Superior temporal gyrus (tissue), 1 donor: Measurements from ENCODE around the gene XYLT1.

Source experiments
- DNase-seq: peaks from one replicate; pipeline ENCODE4 v3.0.0-alpha.2; 2016; ENCODE audit errors: extremely low spot score

Gene XYLT1

DNA sequence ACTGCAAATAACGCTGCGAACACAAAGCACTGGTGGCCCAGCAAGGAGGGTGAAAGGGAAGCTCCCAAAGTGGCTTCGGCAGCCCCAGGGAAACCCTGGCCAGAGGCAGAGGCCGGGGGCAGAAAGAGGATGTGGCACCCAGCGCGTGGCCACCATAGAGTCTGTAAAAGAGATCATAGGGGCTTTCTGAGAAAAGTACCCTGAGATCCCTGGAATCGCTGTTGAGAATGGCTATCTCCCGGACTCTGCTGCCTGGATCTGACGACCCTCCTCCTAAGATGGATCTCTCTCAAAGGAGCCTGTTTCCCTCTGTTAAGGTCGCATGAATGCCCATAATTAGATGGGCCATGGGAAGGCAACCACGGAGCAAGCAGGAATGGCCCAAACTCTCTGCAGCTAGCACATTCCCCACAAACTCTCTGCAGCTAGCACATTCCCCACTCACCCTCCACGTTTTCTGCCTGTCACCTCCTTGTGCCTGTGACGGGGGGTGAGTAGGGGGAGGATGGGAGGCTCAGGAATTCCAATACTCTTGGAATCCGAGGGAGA lies 364.4 kb downstream of the XYLT1 start:
- DNase-seq: no peak

DNA sequence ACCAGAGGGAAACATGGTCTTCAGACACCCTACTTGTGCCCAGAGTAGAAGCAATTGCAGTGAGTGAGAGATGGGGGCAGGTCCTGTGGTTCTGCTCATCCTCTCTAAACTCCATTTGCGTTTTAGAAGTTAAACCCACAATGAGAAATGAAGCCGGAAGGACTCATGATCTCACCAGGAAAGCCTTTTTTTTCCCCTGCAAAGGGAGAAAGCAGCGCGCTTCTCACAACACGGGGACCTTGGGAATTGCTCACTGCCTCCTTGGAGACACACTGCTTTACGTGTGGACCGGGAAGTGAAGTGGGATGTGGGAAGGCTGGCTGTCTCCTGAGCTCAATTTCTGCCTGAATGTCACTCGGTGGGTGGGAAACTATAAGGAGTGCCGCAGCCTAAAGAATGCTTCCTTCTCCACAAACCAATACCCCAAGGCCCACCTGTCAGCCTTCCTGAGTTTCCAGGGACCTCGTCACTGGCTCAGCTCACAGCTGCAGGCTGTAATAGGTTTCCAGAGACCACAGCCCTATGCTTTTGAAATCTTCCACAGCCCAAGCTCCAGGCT lies 365.4 kb downstream of the XYLT1 start:
- peak; percentile 14 for DNase-seq

DNA sequence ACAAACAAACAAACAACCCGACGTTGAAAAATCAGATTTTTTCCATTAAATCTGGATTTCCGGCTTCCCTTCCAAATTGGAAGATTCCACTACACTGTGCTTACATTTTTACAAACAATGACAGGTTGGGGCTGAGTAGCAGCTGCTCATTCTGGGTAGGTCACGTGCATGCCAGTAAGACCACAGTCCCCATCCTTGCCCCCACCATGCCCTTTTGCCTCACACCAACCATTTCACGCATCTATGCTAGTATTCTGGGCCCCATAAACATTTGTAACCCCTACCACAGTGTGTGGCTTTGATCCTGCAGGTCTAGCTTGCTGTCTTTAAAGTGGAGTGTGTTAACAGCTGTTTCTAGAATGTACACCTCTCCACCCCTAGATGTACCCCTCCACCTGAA lies 366.1 kb downstream of the XYLT1 start:
- DNase-seq: no peak

DNA sequence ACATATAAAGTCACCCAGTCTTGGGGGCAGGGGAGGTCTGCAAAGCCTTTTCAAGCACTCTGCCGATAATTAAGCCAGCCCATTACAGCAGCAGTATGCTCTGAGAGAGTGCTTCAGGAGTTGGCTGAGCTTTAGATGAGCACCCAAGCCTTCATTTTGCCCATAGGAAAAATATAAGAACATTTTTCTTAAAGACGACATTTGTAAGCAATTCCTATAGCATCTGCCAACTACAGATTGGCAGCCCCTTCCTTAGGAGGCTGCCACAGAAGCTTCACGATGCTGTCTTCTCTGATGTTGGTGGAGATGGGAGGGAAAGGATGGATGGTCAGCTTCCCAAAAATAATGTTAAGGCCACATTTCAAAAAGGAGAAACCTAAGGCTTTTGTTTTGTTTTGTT lies 367.5 kb downstream of the XYLT1 start:
- no peak for DNase-seq

DNA sequence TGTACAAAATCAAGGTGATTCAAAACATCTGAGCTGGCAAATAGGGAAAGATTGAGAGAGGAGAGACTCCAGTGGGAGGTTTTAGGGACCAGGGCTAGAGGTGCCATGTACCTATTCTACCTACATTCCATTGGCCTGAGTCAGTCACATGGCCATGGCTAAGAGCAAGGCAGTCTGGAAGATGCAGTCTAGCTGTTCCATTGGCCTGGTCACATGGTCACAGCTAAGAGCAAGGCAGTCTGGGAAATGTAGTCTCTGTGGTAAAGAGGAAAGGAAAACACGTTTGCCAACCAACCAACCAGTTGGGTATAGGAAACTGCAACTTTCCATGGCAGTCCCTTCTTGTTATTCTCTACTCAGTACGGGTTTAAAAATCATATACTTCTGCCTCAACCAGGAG lies 369.1 kb downstream of the XYLT1 start:
- no peak for DNase-seq

DNA sequence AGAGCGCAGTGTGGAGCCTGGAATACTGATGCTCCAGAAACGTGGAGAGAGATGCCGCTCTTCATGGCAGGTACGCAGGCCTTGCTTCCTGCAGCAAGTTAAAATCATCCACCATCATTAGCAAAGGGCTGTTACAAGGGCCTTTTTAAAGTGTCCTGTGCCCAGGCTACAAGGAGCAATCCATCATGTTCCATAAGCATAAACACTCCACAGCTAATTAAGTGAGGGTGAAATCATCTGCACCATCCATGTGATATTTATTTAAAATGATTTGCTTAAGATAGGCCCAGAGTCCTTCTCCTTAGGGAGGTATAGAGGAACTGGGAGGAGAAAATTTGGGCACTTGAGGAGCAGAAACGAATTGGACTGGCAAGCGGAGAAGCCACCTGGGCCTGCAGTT lies 372.1 kb downstream of the XYLT1 start:
- no peak for DNase-seq

DNA sequence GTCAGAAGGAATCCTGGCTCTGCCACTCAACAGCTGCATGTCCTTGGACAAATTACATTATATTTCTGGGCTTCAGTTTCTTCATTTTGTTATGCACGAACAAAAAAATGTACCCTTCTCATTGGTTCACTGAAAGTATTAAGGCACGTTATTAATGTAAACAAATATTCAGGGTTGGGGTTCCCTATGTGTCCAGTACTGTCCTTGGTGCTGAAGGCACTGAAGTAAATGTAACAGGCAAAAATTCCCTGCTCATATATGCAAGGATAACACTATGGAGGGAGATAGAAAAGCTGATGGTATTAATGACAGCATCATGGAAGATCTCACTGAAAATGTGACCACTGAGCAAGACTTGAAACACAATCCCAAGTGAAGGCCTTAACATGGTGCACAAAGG lies 386.6 kb downstream of the XYLT1 start:
- DNase-seq: no peak

DNA sequence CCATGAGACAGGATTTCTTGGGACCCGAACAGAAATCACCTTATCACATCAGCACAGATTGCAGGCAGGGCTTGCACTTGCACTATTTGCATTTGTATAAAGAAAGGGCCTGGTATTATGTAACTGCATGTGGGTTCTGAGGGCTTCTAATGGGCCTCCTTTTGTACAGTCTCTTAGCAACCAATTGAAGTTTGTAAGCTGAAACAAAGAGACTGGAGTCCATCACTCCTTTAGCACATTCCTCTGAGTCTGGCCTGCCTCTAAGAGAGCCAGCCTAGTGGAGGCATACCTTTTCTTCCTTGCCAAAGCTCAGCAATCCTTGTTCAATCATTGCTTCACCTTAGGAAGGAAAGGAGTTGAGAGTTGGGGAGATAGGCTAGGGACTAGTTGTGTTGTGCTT lies 387.1 kb downstream of the XYLT1 start:
- no peak for DNase-seq

DNA sequence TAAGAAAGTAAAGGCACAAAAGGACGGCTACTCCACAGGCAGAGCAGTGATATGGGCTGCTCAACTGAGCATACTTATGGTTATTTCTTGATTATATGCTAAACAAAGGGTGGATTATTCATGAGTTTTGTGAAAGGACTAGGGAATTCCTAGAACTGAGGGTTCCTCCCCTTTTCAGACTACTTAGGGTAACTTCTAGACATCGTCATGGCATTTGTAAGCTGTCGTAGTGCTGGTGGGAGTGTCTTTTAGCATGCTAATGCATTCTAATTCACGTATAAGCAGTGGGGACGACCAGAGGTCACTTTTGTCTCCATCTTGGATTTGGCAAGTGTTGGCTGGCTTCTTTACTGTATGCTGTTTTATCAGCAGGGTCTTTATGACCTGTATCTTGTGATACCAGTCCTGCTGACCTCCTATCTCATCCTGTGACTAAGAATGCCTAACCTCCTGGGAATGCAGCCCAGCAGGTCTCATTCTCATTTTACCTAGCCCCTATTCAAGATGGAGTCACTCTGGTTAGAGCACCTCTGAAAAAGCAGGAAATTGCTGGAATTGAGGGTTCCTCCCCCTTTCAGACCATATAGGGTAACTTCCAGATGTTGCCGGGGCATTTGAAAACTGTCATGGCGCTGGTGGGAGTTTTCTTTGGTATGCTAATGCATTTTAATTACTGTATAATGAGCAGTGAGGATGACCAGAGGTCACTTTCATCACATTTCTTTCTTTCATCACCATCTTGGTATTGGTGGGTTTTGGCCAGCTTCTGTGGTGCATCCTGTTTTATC lies 388.5 kb downstream of the XYLT1 start:
- no peak for DNase-seq

DNA sequence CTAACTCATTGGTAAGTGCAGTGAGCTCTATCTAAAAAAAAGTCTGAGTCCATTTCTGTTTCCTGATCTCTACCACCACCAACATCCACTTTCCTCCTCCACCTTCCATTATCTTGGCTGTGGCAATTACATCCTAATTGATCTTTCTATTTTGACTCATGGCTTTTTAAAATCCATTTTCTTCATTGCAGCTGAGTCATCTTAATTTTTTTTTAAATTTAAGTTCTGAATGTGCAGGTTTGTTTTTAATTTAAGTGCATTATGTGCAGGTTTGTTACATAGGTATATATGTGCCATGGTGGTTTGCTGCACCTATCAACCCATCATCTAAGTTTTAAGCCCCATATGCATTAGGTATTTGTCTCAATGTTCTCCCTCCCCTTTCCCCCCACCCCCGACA lies 390.7 kb downstream of the XYLT1 start:
- no peak for DNase-seq

DNA sequence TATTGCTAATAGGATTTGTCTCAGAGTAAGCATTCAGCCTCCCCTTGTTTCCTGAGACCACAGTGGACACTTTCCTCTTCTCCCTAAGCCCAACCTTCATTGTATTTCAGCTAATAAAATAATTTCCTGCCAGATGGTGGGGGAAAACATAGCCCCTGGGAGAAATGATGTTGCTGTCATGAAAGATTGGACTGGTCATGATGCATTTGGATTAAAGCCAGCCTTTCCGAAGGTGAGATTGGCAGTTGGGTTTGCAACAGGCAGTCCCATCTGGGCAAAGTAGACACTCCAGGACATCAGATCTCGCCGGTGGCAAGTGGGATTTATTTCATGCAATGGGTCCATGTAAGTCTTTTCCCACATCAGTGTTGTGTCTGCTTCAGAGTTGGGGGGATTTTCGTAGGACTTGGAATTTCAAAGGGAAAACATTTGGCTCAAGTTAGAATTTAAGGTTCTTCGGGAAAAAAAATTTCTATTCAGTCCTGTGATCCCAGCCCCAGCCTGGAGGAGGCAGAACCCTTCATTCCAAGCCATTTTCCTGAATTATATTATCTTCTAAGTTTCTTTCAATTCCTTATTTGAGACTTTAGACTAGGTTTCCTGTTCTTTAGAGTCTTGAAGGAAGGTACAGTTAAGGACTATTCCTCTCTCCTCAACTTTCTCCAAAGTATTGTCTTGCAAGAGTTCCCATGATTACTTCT lies 391.7 kb downstream of the XYLT1 start:
- DNase-seq: no peak

DNA sequence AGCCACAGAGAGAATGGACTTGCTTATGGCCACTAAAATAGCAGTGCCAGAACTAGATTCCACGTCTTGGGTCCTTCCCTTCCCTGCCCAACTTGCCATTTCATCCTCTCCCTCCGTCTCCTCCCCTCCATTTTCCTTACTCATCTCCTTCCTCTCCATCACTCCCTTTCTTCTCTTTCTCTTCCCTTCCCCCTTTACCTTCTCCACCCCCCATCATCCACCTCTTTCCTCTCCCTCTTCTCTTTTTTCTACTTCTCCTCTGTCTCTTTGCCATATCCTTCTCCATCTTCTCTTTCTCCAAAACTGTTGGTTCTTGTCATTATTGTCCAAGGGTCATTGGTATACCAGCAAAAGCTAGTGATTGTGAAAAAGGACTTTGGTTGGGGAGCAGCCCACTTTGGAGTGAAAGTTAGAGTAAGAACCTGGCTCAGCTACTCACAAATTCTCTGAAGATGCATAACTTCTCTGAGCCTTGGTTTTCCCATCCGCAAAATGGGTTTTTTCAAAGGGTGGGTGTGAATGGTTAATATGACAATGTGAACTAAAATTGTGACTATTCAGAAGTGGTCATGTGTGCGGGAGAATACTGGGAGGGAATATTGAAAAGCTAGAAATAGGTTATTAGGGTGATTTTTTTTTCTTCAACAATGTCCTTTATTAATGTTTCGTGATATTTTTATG lies 393.8 kb downstream of the XYLT1 start:
- no peak for DNase-seq

DNA sequence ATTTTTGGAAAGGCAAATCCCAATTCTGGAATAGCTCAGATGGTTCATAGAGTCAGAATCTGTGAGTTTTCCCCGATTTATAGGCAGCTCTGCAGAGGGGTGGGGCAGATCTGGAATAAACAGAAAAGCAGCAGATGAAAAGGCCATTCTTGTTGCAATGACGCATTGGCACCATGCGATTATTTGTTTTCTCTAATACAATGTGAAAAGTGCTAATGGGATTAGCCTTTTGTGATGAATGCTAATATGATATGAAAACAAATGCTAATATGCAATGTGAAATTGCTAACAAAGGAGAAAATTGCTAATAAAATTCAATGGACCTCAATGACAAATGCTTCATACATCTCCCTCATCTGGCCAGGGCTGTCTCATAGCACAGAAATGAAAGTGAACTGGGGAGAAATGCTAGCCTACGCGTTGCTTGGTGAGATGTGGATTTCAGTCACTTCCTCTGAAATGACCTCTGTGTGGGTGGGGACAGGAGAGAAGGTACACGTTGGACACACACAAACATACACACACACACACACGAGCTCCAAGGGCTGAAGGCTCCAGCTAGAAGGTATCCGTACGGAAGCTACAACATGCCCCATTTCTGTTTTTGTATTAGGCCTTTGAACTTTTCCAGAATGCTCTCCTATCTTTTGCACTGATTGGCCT lies 394.5 kb downstream of the XYLT1 start:
- DNase-seq: peak; percentile 70

DNA sequence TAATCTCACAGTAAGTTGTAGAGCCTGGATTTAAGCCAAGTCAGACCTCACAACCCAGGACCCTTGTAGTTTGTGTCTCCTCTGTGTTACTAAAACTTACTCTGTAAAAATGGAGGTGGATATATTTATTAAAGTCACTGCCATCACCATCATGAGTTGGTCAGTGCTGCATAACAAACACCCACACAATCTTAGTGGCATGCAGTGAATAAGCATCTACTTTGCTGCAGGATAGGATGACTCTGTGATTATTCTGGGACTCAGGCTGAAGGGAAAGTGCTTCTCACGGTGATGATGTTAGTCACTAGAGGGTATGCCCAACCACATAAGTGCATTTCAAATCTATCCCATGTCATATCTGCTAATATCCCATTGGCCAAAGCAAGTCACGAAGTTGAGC lies 398.7 kb downstream of the XYLT1 start:
- DNase-seq: peak; percentile 55

DNA sequence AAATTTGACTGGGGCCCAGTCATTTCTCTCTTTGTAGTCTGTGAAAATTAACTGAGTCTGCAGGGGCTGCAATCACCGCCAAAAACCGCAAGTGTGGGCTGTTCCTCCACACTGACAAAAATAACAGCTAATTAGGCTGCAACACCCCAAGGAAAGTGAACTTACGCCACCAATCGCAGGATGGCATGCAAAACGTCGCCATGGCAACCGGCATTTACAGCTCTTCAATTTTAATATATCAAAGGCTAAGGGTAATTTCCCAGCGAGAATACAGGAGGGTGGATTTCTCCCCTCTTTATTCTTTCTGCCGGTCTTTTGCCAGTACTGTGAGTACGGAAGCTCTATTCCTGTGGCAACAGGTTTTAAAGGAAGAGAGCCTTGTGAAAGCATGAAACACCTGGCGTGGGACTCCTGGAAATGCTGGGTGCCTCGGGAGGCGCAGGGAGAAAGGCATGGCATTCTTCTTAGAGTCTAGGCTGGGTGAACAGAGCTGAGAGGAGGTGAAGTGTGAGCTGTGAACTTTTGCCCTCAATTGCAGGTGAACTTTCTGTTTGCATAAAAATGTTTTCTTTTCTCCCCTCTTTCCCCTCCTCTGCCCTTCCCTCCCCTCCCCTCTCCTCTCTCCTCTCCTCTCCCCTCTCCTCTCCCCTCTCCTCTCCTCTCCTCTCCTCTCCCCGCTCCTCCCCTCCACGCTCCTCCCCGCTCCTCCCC lies 399.7 kb downstream of the XYLT1 start:
- DNase-seq: peak; percentile 61

DNA sequence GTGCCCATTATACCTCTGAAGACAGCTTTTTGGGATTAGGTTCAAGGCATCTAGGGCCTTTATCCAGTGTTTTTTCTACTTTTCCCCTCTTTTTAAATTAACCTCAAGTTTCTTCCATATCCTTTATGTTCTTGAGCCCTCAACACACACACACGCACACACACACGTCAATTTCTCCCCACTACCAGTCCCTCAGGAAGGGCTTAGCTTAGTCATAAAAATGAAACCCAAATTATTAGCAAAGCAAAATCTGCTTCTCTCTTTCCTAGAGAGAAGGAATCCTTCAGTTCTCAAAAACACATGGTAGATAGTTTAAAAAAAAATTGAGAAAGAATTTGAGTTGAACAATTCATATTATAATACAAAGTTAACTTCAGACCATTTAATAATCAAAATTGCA lies 401.1 kb downstream of the XYLT1 start:
- no peak for DNase-seq

DNA sequence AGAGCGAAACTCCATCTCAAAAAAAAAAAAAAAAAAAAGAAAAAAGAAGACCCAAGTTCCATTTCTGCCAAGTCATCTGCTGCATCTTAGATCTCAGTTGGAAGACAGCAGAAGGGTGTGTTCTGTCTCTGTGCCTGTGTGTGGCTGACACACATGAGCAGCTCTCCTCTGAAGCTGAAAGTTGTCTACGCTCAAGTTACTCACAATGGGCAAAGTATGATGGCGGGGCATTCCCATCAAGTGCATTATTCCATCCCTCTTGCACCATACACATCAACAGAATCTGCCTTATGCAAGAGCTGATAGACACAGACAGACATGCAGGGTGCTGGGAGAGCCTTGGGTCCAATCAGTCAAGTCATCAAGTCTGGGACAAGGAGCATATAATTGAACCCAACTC lies 402.2 kb downstream of the XYLT1 start:
- DNase-seq: no peak

DNA sequence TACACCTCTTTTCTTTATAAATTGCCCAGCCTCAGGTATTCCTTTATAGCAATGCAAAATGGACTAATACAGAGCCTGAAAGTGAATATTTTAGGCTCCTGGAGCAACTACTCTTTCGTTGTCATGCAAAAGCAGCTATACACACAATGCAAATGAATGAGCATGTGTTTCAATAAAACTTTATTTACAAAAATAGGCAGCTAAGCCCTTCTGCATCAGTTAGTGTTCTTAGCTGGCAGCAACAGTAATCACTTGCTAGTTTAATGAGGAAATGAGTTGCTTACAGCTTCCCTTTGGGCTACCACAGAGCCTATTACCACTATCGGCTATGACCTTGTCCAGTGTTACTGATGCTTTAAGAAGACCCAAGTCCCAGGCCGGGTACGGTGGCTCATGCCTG lies 402.9 kb downstream of the XYLT1 start:
- DNase-seq: no peak

DNA sequence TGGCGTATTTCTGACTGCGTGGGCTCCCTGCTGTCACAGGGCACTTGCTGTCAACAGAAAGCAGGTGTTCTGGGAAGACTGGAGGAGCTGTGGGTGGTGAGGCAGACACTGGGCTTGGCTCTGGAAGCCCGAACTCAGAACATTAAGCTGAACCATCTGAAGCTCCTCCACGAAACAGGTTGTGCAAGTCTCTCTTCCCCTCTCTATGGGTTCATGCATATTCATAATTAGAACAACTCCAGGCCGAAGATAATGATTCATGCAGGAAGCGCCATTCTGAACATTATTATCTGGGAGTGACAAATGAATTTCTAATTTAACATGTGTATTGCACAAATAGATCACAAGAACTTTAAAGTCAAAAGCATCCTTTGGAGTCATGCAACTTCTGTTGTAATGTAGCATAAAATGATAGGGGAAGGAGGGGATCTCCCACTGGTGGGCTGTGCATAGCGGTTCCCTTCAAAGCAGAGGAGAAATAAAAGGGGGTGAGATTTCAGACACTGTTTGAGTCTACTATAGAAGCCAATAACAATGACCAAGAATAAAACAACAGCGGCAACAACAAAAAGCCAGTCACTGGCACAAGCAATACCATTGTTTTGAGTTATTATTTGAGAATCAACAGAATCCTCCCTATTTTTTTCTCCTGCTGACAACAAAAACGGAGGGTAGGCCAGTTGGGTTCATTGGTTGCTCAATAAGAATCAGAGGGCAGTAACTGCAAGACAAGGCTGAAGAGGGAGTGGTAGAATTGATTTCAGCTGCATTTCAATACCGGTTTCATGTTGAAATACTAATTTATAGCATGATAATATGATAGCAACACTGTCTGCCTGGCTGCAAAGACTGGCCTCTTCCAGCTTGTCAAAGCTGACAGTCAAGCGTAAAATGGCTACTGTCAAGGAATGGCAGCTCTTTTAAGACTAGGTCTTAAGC lies 407.3 kb downstream of the XYLT1 start:
- DNase-seq: peak; percentile 43

DNA sequence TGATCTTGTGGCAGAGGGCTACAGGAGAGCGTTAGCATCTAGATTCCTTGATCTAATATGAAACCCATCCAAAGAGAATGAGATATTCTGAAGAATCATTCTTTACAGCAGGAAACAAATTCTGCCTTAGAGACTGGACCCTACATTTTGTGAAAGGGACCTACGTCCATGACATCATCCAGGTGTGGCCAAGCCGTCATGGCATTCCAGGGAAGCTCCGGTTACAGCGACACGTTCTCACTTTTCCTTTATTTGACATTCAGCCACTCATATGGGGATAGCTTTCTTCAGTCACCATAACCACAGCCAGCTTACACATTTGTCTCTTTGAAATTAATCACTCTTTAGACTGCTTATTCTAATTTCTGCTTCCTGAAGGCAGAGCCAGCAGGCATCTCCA lies 408.1 kb downstream of the XYLT1 start:
- no peak for DNase-seq
